H1 (cell line): ENCODE measurements around the gene ZNF808. TPM values are rescaled to one million over a fixed set of nuclear protein-coding genes. Genes with fewer than 3 reads are reported as not detected.

Experiments
- CTCF ChIA-PET: fragments of 300-600 bp; sonication (Branson Sonifier 250); formaldehyde crosslinking; loops from one replicate; lab custom pipeline; 2021; ENCODE audit not compliant: partially characterized antibody; lab: Charles Lee
- POLR2A ChIA-PET: fragments of 300-600 bp; sonication (Branson Sonifier 250); formaldehyde crosslinking; loops from one replicate; lab custom pipeline; 2021; ENCODE audit warnings: inconsistent platforms; ENCODE audit not compliant: partially characterized antibody; lab: Charles Lee
- DNase-seq, 2 experiments: peaks; one replicate each; pipeline versions ENCODE4 v3.0.0 to v3.0.0-alpha.2; 2010 to 2022; ENCODE audit warnings: low spot score in 2 of 2, low read depth in 1 of 2, mixed read lengths in 1 of 2
- FAIRE-seq: peaks from 2 replicates; lab custom pipeline; 2011; peaks lifted over from hg19 to GRCh38; lab: Jason Lieb, UNC
- H2AFZ ChIP-seq: 2 replicates; pipeline ENCODE4 v1.8.1; 2012; ENCODE audit warnings: low read length, inconsistent platforms
- H2AK5ac ChIP-seq: 2 replicates; pipeline ENCODE4 v1.6.1; 2013; ENCODE audit warnings: low read depth, low read length
- H2BK120ac ChIP-seq: replicated peaks from 2 replicates; pipeline ENCODE3; 2013; ENCODE audit warnings: low read depth, low read length, inconsistent platforms
- H2BK12ac ChIP-seq: 2 replicates; pipeline ENCODE4 v1.6.1; 2013; ENCODE audit warnings: low read depth, low read length
- H2BK15ac ChIP-seq: 2 replicates; pipeline ENCODE4 v1.6.1; 2013; ENCODE audit warnings: low read length
- H2BK20ac ChIP-seq: 2 replicates; pipeline ENCODE4 v1.6.1; 2013; ENCODE audit warnings: low read length
- H2BK5ac ChIP-seq: 2 replicates; pipeline ENCODE4 v1.6.1; 2013; ENCODE audit warnings: low read depth, low read length
- H3K14ac ChIP-seq: 2 replicates; pipeline ENCODE4 v1.6.1; 2013; ENCODE audit warnings: inconsistent platforms; ENCODE audit not compliant: insufficient read length
- H3K18ac ChIP-seq: 2 replicates; pipeline ENCODE4 v1.6.1; 2013; ENCODE audit warnings: low read length; ENCODE audit errors: extremely low read depth
- H3K23ac ChIP-seq: 2 replicates; pipeline ENCODE4 v1.6.1; 2013; ENCODE audit warnings: inconsistent platforms; ENCODE audit not compliant: insufficient read length
- H3K23me2 ChIP-seq: 2 replicates; pipeline ENCODE4 v1.6.1; 2013; ENCODE audit warnings: low read depth, low read length
- H3K27ac ChIP-seq: 2 replicates; pipeline ENCODE4 v1.6.1; 2011; ENCODE audit warnings: low read depth, low read length, inconsistent platforms
- H3K27me3 ChIP-seq, 4 experiments: replicated peaks in 1 of 4; 1 replicate in 1 of 4; 2 replicates in 3 of 4; pipeline versions ENCODE4 v1.6.1 to v1.8.1; 2011 to 2013; ENCODE audit warnings: low read length in 3 of 4, mild to moderate bottlenecking in 3 of 4, inconsistent platforms in 2 of 4, mixed read lengths in 2 of 4, moderate library complexity in 1 of 4; ENCODE audit not compliant: control insufficient read depth in 3 of 4, insufficient read depth in 3 of 4; ENCODE audit errors: extremely low read depth in 1 of 4
- H3K36me3 ChIP-seq, 4 experiments: 2 replicates each; pipeline versions ENCODE4 v1.6.1 to v1.8.1; 2011 to 2013; ENCODE audit warnings: mild to moderate bottlenecking in 4 of 4, low read length in 3 of 4, moderate library complexity in 2 of 4, control low read depth in 1 of 4, inconsistent platforms in 1 of 4; ENCODE audit not compliant: insufficient read depth in 4 of 4, control insufficient read depth in 2 of 4
- H3K4ac ChIP-seq: replicated peaks from 2 replicates; pipeline ENCODE3; 2013; ENCODE audit warnings: low read length, low read depth, mixed read lengths, inconsistent platforms; ENCODE audit not compliant: insufficient read length
- H3K4me1 ChIP-seq, 4 experiments: replicated peaks in 1 of 4; 1 replicate in 1 of 4; 2 replicates in 3 of 4; pipeline versions ENCODE4 v1.6.1 to v1.8.1; 2011 to 2013; ENCODE audit warnings: low read length in 3 of 4, inconsistent platforms in 2 of 4, mixed read lengths in 1 of 4; ENCODE audit not compliant: insufficient read depth in 4 of 4, control insufficient read depth in 3 of 4
- H3K4me2 ChIP-seq, 2 experiments: 2 replicates each; pipeline versions ENCODE4 v1.6.1 to v1.8.1; 2011 to 2013; ENCODE audit warnings: low read depth in 2 of 2, low read length in 2 of 2, control low read depth in 1 of 2, inconsistent platforms in 1 of 2, mild to moderate bottlenecking in 1 of 2; ENCODE audit not compliant: insufficient read depth in 1 of 2
- H3K4me3 ChIP-seq, 4 experiments: fragments of 200-600, 300-600 bp in 1 of 4; sonication (generic), shearing (Covaris generic), sonication (Bioruptor Twin) in 1 of 4; 2 replicates each; pipeline versions ENCODE4 v1.5.1 to v1.8.1; 2011 to 2016; ENCODE audit warnings: low read length in 4 of 4, low read depth in 3 of 4, control low read depth in 2 of 4, inconsistent platforms in 2 of 4, mild to moderate bottlenecking in 2 of 4, mixed read lengths in 1 of 4, moderate library complexity in 1 of 4; ENCODE audit not compliant: insufficient read depth in 2 of 4; ENCODE audit errors: extremely low read depth in 1 of 4
- H3K56ac ChIP-seq: replicated peaks from 2 replicates; pipeline ENCODE3; 2013; ENCODE audit warnings: low read depth, mild to moderate bottlenecking, mixed read lengths, low read length, inconsistent platforms; ENCODE audit not compliant: insufficient read length
- H3K79me1 ChIP-seq: 2 replicates; pipeline ENCODE4 v1.6.1; 2013; ENCODE audit warnings: low read depth, low read length, control low read depth
- H3K79me2 ChIP-seq, 2 experiments: 2 replicates each; pipeline versions ENCODE4 v1.6.1 to v1.8.1; 2012 to 2013; ENCODE audit warnings: low read length in 2 of 2, mild to moderate bottlenecking in 2 of 2, inconsistent platforms in 1 of 2; ENCODE audit not compliant: insufficient read depth in 2 of 2, control insufficient read depth in 1 of 2
- H3K9ac ChIP-seq, 4 experiments: replicated peaks in 1 of 4; 1 replicate in 1 of 4; 2 replicates in 3 of 4; pipeline versions ENCODE4 v1.6.1 to v1.8.1; 2011 to 2013; ENCODE audit warnings: low read depth in 3 of 4, low read length in 3 of 4, control low read depth in 2 of 4, mild to moderate bottlenecking in 2 of 4, moderate library complexity in 2 of 4, inconsistent platforms in 1 of 4; ENCODE audit errors: extremely low read depth in 1 of 4
- H3K9me3 ChIP-seq, 2 experiments: 2 replicates each; pipeline versions ENCODE4 v1.6.1 to v1.8.1; 2012 to 2013; ENCODE audit warnings: mild to moderate bottlenecking in 2 of 2, moderate library complexity in 2 of 2, control low read depth in 1 of 2, inconsistent platforms in 1 of 2, low read depth in 1 of 2, low read length in 1 of 2, mixed read lengths in 1 of 2; ENCODE audit not compliant: insufficient read depth in 2 of 2
- H4K20me1 ChIP-seq, 2 experiments: replicated peaks in 1 of 2; 2 replicates each; pipeline versions ENCODE3 to v1.8.1; 2011 to 2013; ENCODE audit warnings: inconsistent platforms in 2 of 2, low read length in 2 of 2, mild to moderate bottlenecking in 1 of 2; ENCODE audit not compliant: insufficient read depth in 2 of 2, control insufficient read depth in 1 of 2
- H4K5ac ChIP-seq: 2 replicates; pipeline ENCODE4 v1.6.1; 2013; ENCODE audit warnings: low read length, low read depth, mixed read lengths, inconsistent platforms; ENCODE audit not compliant: insufficient read length
- H4K8ac ChIP-seq: 2 replicates; pipeline ENCODE4 v1.8.0; 2013; ENCODE audit warnings: mild to moderate bottlenecking, moderate library complexity, low read length, inconsistent platforms; ENCODE audit not compliant: insufficient read depth; ENCODE audit errors: extremely low read depth
- H4K91ac ChIP-seq: replicated peaks from 2 replicates; pipeline ENCODE3; 2013; ENCODE audit warnings: low read length, mixed read lengths, inconsistent platforms; ENCODE audit not compliant: insufficient read length
- CHD2 ChIP-seq: IDR thresholded peaks from 2 replicates; pipeline ENCODE4 v1.6.1; 2012; ENCODE audit warnings: low read length, improper control_type of control experiment
- CREB1 ChIP-seq: IDR thresholded peaks from 2 replicates; pipeline ENCODE4 v1.6.1; 2012; ENCODE audit warnings: inconsistent platforms
- GABPA ChIP-seq: IDR thresholded peaks from 2 replicates; pipeline ENCODE4 v1.6.1; 2011; ENCODE audit warnings: mild to moderate bottlenecking, low read length, moderate library complexity, borderline replicate concordance; ENCODE audit not compliant: insufficient read depth
- GTF2F1 ChIP-seq: IDR thresholded peaks from 2 replicates; pipeline ENCODE4 v1.6.1; 2012; ENCODE audit warnings: low read depth, low read length, improper control_type of control experiment, borderline replicate concordance
- HDAC6 ChIP-seq: IDR thresholded peaks from one replicate; pipeline ENCODE4 v1.7.1; 2012; ENCODE audit warnings: low read depth, mild to moderate bottlenecking, inconsistent platforms, low read length, moderate library complexity
- MAX ChIP-seq: IDR thresholded peaks from 2 replicates; pipeline ENCODE4 v1.6.1; 2012; ENCODE audit warnings: inconsistent platforms
- PHF8 ChIP-seq: fragments of 200-600 bp; sonication (generic); conservative IDR thresholded peaks from 2 replicates; pipeline ENCODE4 v1.7.1; 2012; ENCODE audit warnings: low read depth, mild to moderate bottlenecking, inconsistent platforms, low read length, moderate library complexity
- RXRA ChIP-seq: IDR thresholded peaks from 2 replicates; pipeline ENCODE4 v1.6.1; 2011; ENCODE audit warnings: low read depth, mild to moderate bottlenecking, low read length, moderate library complexity; ENCODE audit not compliant: insufficient read depth
- SIN3A ChIP-seq, 2 experiments: IDR thresholded peaks in 1 of 2; conservative IDR thresholded peaks in 1 of 2; 2 replicates each; pipeline ENCODE4 v1.6.1; 2011 to 2012; ENCODE audit warnings: low read length in 2 of 2, improper control_type of control experiment in 1 of 2, low read depth in 1 of 2, mild to moderate bottlenecking in 1 of 2
- SIX5 ChIP-seq: IDR thresholded peaks from 2 replicates; pipeline ENCODE4 v1.6.1; 2011; ENCODE audit warnings: mild to moderate bottlenecking, low read depth, low read length
- SP1 ChIP-seq: IDR thresholded peaks from 2 replicates; pipeline ENCODE4 v1.6.1; 2011; ENCODE audit warnings: low read depth, low read length
- SP4 ChIP-seq: IDR thresholded peaks from 2 replicates; pipeline ENCODE4 v1.6.1; 2012; ENCODE audit warnings: low read length, inconsistent platforms
- SRF ChIP-seq: IDR thresholded peaks from 2 replicates; pipeline ENCODE4 v1.6.1; 2011; ENCODE audit warnings: mild to moderate bottlenecking, low read depth, low read length, moderate library complexity
- USF2 ChIP-seq: IDR thresholded peaks from 2 replicates; pipeline ENCODE4 v1.6.1; 2011; ENCODE audit warnings: low read length, improper control_type of control experiment
- WGBS, 2 experiments: shearing (Covaris generic) in 1 of 2; methylation state at CpG; one replicate each; pipeline versions ENCODE4 v1.1.6 to v1.1.7; 2013 to 2015; ENCODE audit warnings: low lambda C conversion rate in 2 of 2, mixed read lengths in 2 of 2, inconsistent platforms in 1 of 2, low coverage in 1 of 2, missing lambda C conversion rate in 1 of 2; ENCODE audit not compliant: insufficient replicate concordance in 2 of 2, insufficient coverage in 1 of 2, insufficient read length in 1 of 2; ENCODE audit errors: extremely low coverage in 1 of 2, missing lambda C conversion rate in 1 of 2; 5-methylcytosine and 5-hydroxymethylcytosine counted together
- polyA plus RNA-seq, 7 experiments: library from polyadenylated mRNA; depleted of rRNA in 3 of 7; stranded (reverse) in 5 of 7; unstranded in 2 of 7; fragments of >200 nt in 5 of 7; fragments of 200-250 nt in 2 of 7; gene quantifications; 1 replicate in 5 of 7; 2 replicates in 1 of 7; 4 replicates in 1 of 7; pipeline versions ENCODE4 v1.2.1 to v1.2.3, GENCODE V29; 2011 to 2013; ENCODE audit warnings: missing spikeins in 2 of 7, mixed read lengths in 2 of 7
- total RNA-seq: library from RNA; stranded (reverse); fragmentation: NEBNext Ultra II Directional; extraction: Animal tissue kit (Norgen Biotek cat#: 25700); gene quantifications from 2 replicates; pipeline ENCODE4 v1.2.1, GENCODE V29; 2021

ZNF808 gene
- total and polyA plus RNA-seq, 2 of the 8 experiments (the other 6 are each of a cell fraction or from before 2014, with no cell fraction given): 3.9 to 25.9 TPM

- CTCF ChIA-PET: no interaction called here
- TF ChIP-seq PHF8 (no peak), SP1 (no peak), MAX (no peak), SIN3A (conservative IDR thresholded peaks at IDR 0.05 in 1 of 2, IDR thresholded peaks at IDR 0.05 in 1 of 2; ENCODE audit: low read depth in 1 of 2, low read length in 2 of 2) (no peak), USF2 (no peak), CHD2 (no peak), RXRA (no peak), GTF2F1 (no peak), SRF (no peak), GABPA (no peak), SIX5 (no peak), SP4 (no peak), CREB1 (no peak), HDAC6 (no peak)
These were observed 3.4 kb upstream of the ZNF808 start for GRCh38 chr19:52524086-52524485.

More at GRCh38 chr19:52524086-52524485, 3.4 kb upstream of the ZNF808 start:
- DNase-seq: no peak
- H2BK120ac ChIP-seq: no peak overlapping the region
- no peak overlapping the region for H3K4me3 ChIP-seq
- peaks cover 0 to under 1% of the 10 kb centered on the region in 2 experiments for H4K20me1 ChIP-seq
- H2AFZ ChIP-seq: no peak overlapping the region
- H4K8ac ChIP-seq: no peak overlapping the region
- H3K36me3 ChIP-seq: no peaks in the 10 kb centered on the region
- H3K23ac ChIP-seq: no peak overlapping the region
- H3K14ac ChIP-seq: no peak overlapping the region
- H3K9me3 ChIP-seq: no peaks in the 10 kb centered on the region
- H2BK12ac ChIP-seq: no peak overlapping the region
- no peaks in the 10 kb centered on the region for H3K27me3 ChIP-seq
- no peak overlapping the region for H4K5ac ChIP-seq
- peaks cover 0 to 10% (median 8%) of the 10 kb centered on the region in 4 experiments; a peak in 5 of 7 replicates for H3K4me1 ChIP-seq
- no peak overlapping the region for H3K27ac ChIP-seq
- H3K56ac ChIP-seq: no peak overlapping the region
- H3K9ac ChIP-seq: no peak overlapping the region
- H3K79me1 ChIP-seq: no peaks in the 10 kb centered on the region
- no peak overlapping the region for H3K18ac ChIP-seq
- no peak overlapping the region for H2BK20ac ChIP-seq
- no peak for FAIRE-seq
- H2AK5ac ChIP-seq: no peak overlapping the region
- H3K4ac ChIP-seq: no peak overlapping the region
- POLR2A ChIA-PET: no interaction called here
- no peak overlapping the region for H3K4me2 ChIP-seq
- H2BK15ac ChIP-seq: no peak overlapping the region
- H3K23me2 ChIP-seq: peaks cover 5% of the 10 kb centered on the region; the same call in 1 of the 2 replicates
- H4K91ac ChIP-seq: no peak overlapping the region
- 90% methylated on average over 20 of the region's 20 CpGs; no CpG with 5 or more reads in 1 of the 2 experiments for WGBS, 2 experiments
- peaks cover 0 to 5% of the 10 kb centered on the region in 2 experiments; a peak in 2 of 4 replicates for H3K79me2 ChIP-seq
- no peak overlapping the region for H2BK5ac ChIP-seq
